HG03039 (cell line): ENCODE measurements around the gene CPZ.

Source experiments
- ATAC-seq: cut with Tn5 transposase; IDR thresholded peaks from one replicate; pipeline ENCODE4 v1.9.1; 2021; ENCODE audit warnings: mild to moderate bottlenecking, moderate library complexity; ENCODE audit not compliant: unreplicated experiment

Gene CPZ

DNA sequence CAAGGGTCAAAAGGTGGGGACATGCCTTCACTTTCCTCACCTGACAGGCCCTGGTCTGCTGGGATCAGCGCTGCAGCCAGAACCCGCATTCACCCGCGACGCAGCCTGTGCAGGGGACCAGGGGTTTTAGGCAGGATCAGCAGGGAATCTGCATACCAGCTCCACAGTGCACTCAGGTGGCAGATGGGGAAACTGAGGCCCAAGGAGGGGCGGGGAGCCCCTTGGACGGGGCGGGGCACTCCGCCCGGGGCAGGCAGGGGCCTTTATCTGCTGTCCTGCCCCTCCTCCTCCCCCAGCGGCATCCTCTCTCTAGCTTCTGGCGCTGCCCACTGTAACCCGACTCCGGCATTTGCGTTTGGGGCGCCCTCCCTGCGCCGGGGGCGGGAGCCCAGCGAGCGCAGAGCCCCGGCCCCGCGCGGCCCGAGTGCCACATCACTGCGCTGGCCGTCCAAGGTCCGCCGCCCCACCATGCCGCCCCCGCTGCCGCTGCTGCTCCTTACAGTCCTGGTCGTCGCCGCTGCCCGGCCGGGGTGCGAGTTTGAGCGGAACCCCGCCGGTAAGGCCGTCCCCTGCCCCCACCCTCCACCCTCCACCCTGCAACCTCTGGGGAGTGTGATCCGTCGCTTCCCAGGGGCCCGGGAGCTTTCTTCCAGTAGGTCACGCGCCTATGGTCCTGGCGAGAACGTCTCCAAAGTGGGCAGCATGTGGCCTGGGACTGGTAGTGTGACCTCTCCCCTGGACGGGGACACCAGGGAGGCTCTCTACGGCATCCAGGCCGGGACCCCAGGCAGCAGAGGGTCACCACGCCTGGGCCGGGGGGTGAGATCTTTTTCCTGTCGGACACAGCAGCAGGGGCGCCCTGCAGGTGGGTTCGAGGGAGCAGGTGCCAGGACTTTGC is at the start of gene CPZ:
CPZ (plus strand) TSS at position 400 of the 898 bp plus-strand sequence; CDS start at position 469, 69 bp downstream.
- no peak for ATAC-seq

DNA sequence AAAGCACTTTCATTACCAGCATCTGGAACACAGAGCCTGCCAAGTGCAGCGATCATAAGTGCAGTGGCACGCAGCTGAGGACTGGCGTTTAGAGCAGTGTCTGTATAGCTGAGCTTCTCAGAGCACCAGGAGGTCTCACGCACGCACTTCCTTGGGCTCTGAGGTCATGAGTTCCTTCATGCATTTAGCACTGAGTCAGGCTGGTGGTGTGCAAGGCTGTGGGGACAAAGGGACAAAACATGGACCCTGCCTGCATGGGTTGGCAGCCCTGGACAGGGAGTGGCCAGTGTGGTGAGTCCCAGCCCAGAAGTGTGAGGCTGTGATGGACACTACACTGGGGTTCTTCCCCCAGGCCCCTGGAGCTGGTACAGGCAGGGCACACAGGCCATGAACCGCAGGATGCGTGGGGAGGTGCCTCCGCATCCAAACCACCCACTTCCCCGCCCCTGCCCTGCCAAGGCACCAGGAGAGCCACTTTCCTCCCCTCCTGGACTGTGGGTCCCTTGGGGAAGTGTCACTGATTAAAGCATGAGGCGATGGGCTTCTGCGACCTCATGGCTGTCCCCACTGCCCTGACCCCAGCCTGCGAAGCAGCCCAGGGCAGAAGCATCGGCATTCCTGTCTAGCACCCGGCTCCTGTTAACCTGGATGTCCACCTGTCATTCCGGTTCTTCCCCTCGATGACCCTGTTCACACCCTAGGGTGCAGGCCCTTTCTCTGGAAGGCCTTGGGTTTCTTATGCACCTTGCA is 49.6 kb upstream of the CPZ start:
- no peak for ATAC-seq

DNA sequence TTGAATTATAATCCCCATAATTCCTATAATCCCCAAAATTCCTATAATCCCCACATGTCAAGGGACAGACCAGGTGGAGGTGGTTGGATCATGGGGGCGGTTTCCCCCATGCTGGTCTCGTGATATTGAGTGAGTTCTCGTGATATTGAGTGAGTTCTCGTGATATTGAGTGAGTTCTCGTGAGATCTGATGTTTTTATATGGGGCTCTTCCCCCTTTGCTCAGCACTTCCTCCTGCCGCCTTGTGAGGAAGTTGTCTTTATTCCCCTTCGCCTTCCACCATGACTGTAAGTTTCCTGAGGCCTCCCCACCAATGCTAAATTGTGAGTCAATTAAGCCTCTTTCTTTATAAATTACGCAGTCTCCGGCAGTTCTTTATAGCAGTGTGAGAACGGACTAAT is 48.9 kb upstream of the CPZ start:
- no peak for ATAC-seq

DNA sequence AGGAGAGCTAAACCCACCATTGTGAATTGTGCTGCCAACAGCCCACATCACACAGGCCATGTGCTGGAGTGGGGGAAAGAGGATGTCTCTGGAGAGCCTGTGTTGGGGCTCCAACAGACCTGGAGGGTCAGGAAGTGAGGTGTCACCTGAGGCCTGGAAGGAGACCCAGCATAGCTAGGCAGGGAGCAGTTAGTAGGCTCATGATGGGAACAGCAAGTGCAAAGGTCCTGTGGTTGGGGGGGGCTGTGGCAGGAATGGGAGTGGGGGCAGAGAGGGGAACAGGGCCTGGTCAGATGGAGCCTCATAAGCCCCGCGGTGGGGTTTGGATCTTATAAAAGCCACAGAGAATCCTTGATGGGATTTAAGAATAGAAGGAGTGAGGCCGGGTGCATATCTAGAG is 48.3 kb upstream of the CPZ start:
- no peak for ATAC-seq

DNA sequence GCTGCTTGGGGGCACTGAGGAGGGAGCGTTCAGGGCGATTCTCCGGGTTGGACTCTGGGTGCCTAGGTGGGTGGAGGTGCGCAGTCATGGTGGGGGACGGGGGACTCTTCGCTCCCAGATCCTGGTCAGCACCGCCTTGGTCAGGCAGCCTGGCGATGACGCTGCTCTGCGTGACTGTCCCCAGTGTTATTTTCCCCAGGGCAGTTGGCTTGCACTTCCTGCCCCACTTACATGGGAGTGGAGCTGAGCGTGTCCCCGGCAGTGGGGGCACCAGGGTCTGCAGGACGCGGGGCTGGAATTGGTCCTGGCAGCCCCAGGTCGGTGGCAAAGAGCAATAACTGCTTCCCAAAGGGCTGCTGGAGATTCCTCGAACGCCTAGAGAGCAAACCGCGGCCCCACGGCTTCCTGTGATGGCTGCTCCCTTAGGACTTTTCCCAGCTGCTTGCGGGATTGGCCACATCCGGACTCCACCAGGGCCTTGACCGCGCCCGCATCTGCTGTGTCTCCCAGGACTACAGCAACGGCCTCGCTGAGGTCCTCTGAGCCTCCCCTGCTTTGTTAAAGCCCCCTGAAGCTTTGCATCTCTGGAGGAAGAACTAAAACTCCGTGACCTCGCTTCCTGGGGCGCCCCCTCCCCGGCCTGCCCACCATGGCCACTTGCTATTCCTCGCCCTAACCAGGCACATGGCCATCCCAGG is 47.7 kb upstream of the CPZ start:
- no peak for ATAC-seq

DNA sequence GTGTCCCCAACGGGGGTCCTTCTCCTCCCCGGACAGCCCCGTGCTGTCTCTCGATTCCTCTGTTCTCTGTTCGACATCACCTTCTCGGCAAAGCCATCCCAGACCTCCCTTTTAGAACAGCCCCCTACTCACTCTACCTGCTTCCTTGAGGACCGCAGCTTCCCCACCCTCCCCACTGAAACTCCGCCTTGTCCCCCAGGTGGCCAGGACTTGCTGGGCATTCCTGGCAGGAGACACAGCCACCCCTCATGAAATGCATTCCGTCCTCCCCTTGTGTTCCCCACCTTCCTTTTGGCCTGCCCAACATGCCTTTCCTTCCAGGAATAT is 47.2 kb upstream of the CPZ start:
- ATAC-seq, result no peak

DNA sequence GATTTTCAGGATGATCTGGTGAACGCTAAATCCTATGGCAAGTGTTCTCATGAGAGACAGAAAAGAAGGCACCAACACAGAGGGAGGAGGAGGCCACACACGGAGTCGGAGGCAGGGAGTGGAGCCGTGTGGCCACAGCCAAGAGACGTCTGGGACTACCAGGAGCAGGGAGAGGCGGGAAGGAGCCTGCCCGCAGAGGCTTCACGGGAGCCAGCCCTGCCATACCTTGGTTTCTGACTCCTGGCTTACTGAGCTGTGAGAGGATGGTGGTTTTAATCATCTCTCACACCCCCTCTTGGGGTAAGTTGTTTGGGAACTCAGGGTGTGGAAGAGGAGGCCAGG is 45.8 kb upstream of the CPZ start:
- no peak for ATAC-seq

DNA sequence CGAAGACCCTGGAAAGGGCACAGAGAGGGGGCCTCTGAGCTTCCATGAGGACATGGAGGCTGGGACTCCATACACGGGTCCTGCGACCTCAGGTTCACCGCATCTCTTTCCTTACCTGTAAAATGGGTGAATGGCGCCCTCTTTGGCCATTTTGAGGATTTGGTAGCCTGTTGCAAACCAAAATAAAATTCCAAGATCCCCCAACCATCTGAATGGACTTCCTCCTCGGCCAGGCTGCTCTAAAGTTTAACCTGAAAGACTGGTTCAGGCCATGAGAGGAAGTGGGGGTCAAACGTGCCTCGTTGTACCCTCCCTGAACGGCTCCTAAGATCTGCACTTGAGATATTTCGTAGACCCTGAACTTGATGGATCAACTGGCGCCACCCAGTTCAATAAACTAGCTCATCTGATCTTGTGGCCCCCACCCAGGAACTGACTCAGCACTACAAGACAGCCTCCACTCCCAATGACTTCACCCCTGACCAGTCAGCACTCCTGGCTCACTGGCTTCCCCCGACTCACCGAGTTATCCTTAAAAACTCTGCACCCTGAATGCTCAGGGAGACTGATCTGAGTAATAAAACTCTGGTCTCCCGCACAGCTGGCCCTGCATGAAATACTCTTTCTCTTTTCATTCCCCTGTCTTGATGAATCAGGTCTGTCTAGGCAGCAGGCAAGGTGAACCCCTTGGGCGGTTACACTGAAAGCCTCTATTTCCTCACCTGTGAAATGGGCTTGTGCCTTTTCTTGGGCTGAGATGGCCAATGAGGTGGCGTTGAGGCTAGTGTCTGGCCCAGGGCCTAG is 45.3 kb upstream of the CPZ start:
- no peak for ATAC-seq

DNA sequence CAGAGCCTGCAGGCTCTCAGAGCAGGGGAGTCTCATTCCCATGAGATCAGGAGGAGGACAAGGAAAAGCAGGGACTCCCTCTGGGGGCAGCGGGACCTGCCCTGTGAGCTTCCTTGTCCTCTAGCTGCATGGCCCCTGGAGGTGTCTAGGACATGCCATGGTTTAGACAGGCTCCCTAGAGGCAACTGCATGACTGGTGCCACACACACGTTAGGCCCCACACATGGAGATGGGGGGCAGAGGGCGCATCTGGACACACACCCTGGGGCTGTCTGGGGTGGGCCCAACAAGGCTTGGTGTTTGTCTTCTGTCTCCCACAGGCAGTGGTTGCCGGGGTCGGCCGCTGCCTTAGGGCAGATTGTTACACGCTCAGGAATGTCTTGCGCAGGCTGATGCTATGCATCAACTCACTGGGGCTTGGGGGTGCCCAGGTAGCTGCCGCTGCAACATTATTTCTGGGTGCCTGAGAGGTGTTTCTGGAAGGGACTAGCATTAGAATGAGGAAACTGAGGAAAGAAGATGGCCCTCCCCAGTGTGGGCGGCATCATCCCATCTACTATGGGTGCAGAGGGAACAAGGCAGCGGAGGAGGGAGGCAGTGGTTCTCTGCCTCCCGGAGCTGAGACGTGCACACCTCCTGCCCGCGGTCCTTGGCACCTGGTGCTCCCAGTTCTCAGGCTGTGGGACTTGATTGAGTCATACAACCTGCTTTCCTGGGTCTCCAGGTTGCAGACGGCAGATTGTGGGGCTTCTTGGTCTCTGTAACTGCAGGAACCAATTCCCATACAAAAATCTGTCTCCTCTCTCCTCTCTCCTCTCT is 44.4 kb upstream of the CPZ start:
- no peak for ATAC-seq

DNA sequence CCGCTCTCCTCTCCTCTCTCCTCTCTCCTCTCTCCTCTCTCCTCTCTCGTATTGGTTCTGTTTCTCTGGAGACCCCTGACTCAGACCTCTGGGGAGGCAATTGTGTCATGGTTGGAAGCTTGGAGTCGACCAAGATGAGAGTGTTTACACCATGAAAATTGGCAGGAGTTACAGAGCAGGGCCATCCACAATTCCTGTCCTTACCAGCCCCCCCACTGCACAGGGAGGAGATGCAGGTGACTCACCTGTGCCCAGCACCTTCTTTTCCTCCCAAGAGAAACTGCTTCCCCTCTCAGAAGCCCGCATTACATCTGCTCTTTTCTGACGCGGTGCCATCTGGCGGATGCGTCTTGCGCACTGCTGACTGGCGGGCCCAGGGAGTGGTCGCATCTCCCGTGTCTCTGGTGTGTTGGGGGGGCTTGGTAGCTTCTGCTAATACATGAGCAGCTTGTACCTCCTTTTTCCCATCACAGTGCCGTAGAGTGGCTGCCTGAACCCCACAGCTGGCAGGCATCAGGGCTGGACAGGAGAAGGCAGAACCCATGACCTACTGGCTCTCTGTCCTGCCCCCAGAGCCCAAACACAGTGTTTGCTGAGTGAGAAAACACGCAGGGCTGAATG is 43.7 kb upstream of the CPZ start:
- ATAC-seq, result no peak

DNA sequence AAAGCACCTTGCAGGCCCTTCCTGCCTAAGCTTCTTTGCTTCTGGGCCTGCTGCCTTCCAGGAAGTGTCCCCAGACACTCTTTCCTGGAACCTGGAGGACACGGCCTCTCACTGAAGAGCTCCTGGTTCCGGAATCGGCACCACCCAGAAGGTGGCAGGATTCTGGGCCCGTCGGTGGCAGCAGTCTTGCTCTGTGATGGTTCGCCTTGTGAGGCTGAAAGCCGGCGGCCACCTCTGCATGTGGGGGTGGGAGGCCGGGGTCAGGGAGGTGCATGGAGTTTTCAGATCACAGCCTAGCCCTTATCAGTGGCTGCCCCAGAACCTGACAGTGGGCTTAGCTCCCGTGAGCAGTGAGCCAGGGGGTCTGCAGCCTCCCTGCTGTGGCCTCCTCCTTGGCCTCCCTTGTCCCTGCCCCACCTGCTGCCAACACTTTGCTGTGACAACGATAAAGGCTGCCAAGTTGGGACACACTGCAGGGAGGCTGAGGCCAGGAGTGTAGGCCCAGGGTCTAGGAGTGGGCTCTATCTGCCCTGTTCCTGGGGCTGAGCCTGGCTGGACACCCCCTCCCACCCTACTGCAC is 43.1 kb upstream of the CPZ start:
- no peak for ATAC-seq

DNA sequence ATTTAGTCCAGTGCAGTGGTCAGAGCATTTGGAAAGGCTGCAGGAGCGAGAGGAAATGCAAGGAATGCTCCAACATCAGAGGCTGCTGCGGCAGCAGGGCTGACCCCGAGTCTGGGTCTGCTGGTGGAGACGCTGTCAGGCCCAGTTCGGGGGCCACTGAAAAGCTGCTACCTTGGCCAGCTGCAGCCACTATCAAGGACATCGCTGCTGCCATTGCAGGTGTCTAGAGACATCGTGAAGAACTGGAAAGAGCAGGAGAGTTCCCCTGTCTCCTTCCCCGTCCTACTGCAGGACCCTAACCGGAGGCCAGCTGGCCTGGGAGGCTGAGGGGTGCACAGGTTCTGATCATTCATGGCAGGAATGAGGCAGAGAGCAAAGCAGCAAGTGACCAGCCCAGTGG is 41.9 kb upstream of the CPZ start:
- ATAC-seq, result no peak

DNA sequence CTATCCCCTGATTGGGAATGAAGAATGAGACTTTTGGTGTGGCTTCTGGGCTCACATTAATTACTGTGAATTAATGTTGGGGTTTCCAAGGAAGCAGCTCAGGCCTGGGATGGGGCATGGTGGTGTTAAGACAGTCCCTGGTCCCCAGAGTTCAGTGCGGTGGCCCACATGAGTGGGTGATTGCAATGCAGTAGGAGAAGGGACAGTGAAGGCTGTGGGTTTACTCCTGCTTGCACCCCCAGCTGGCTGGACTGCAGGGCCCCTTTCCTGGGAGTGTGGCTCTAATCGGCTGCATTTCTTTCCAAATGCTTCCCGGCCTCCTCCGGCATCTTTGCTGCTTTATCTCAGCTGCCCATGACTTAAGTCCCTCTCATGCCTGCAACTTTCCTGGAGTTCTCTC is 40.5 kb upstream of the CPZ start:
- no peak for ATAC-seq

DNA sequence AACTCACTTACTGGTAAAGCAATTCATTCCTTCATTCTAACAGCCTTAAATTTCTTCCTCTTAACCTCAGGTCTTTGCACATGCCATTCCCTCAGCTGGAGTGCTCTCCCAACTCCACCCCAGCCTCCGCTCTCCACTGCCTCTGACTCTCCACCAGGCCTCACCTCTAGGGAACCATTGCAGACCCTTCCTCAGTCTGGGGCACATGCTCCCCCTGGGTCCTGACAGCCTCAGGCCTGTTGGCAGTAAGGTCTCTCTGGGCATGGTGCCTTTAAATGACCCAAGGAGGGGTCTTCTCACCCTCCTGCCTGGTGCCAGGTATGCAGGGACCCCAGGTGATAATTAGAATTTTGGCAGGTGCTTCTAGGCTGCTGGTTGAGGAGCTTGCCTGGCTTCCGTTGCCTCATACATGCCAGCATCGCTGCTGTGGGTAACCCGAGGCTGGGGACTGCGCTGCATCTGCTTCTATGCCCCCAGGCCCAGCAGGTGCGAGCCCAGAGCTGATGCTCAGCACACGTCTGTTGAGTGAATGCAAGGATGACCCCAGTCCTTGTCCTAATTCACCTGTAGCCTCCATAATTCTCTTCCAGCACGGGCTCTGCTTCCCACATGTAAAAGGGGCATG is 39.9 kb upstream of the CPZ start:
- ATAC-seq, result no peak

DNA sequence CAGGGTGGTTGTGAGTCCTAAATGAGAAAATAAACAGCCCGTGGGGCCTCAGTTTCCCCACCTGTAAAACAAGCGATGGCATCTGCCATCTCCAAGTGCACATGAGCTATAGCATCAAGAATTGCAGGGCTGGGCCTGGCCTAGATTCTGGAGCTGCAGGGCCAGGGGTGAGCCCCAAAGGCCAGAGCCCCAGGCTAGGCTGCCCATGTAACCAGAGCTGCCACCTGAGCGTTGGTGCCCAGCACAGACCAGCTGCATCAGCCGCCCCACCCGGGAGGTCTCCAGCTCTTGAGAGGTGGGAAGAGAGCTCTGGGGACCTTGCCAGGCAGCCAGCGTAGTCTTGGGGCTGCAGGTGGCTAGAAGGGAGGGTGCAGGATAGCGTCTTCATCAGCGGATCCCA is 39.3 kb upstream of the CPZ start:
- ATAC-seq, result no peak

DNA sequence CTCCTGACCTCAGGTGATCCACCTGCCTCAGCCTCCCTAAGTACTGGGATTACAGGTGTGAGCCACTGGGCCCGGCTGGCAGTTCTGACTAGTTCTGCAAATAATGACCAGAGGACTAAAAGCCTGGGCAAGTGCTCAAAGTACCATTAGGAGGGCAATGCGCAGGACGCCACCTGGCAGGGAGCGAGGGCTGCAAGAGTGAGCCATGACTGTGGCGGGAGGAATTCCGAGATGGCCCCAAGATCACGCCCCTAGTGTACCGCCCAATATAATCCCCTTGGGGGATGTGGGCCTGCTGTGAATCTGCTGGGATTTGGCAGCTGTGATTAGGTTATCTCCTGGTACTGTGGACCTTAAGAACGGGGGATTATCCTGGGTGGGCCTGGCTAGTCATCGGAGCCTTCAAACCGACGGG is 38.6 kb upstream of the CPZ start:
- ATAC-seq, result no peak

DNA sequence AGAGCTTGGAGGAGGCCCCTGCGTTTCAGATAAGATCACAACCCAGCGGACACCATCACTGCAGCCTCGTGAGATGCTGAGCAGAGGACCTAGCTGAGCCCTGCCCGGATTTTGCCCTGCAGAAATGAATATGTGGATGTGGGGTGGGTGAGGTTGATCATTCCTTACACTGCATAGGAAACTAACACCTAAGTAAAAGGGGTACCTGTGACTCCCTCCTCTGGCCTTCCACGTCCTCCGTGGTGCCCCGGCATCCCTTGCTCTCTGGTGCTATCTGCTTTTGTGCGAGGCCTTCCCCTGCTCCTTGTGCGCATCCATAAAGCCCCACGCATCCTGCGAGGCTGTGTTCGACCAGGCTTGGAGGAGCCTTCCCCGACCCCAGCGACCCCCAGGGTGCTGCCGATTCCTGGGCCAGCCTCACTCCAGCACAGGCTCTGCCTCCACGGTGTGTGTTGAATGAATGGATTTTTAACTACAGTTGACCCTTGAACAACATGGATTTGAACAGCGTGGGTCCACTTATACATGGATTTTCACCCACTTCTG is 37.9 kb upstream of the CPZ start:
- ATAC-seq, result no peak

DNA sequence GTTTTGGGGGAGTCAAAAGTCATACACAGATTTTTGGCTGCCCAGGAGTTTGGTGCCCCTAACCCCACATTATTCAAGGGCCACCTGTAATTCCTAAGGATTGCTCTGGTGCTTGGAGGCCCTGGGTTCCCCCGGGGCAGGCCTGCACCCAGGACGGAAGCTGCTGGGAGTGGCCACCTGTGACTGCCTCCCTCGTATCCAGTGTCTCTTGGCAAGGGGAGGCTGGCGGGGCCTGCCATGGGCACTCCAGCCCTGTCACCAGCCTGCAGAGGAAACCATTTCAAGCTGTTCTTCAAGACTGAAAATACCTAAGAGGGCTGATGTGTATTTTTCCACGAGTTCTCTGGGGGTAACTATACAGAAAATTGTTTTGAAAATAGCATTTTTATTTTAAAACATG is 36.8 kb upstream of the CPZ start:
- ATAC-seq, result no peak
